DMS 273 (cell line): Measurements from ENCODE around the gene GTF2F1.
"Not testable (repeated sequence)": the region's sequence is repeated elsewhere in the genome, so short reads cannot be mapped to it uniquely, and the experiment has no call there.

Source experiments
- DNase-seq: peaks from one replicate; lab custom pipeline; 2025; ENCODE audit not compliant: unreplicated experiment; lab: John Stamatoyannopoulos, UW

Gene GTF2F1, protein sequence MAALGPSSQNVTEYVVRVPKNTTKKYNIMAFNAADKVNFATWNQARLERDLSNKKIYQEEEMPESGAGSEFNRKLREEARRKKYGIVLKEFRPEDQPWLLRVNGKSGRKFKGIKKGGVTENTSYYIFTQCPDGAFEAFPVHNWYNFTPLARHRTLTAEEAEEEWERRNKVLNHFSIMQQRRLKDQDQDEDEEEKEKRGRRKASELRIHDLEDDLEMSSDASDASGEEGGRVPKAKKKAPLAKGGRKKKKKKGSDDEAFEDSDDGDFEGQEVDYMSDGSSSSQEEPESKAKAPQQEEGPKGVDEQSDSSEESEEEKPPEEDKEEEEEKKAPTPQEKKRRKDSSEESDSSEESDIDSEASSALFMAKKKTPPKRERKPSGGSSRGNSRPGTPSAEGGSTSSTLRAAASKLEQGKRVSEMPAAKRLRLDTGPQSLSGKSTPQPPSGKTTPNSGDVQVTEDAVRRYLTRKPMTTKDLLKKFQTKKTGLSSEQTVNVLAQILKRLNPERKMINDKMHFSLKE

DNA sequence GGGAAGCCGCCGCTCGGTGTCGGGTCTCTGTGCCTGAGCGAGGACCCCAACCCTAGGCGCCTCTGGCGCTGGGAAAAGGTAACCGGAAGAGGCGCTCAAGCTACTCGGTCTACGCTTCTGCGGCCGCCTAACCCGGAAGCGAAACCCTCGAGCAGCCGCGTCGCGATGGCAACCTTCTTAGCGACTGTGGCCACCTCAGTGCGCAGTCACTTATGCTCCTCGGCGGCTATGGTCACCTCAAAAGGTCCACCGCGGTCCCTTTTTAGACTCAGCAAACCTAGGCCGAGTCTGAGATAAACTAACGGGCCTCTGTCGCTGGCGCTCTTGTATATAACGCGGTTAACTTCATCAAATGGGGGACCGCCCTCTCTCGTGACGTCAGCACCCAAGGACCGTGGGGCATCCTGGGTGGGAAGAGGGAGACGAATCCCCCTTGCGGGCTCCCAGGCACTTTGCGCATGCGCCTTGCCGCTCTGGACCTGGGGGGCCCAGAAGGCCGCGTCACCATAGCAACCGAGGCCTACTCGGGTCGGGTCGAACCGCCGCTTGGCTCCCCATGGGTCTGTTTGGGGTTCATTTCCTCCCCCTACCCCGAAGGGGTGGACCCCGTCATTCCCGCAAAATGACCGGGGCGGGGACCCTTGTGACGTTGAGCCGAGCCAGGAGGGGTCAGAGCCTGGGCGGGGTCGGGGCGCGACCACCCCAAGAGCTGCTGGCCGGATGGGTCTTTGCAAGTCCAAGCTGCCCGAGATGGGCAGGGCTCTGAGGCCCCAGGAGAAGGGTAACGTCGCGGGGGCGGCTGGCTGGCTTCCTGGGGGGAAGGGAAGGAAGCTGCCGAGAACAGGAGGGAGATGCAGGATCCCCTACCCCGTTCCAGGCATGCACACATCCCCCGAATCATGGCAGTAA, at the start of gene GTF2F1:
GTF2F1 (minus strand) TSS at position 91 of the 909 bp plus-strand sequence. CDS start 169 bp downstream, outside the sequence.
- peak; percentile 97 for DNase-seq

DNA sequence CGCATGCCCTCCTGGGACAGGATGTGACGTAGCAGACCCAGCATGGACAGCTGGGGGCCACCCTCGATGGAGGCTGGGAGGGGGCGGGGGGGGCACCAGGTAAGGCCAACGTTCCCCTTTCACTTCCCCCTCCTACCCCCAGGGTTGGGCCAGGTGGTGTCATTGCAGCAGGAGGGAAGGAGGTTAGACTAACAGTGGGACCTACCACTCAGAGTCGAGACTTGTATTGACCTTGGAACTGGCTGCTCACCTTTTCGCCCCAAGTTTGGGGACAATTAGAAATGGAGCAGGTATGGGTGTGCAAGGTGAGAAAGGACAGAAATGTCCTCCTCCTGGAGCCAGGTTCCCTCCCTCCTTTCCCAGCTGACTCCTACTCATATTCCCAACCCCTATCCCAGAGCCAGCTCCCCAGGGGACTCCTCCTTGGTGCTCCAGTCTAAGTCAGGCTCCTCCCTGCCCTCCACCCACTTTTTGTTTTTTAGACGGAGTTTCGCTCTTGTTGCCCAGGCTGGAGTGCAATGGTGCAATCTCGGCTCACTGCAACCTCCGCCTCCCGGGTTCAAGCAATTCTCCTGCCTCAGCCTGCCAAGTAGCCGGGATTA, 49.2 kb upstream of the GTF2F1 start:
- no peak for DNase-seq

DNA sequence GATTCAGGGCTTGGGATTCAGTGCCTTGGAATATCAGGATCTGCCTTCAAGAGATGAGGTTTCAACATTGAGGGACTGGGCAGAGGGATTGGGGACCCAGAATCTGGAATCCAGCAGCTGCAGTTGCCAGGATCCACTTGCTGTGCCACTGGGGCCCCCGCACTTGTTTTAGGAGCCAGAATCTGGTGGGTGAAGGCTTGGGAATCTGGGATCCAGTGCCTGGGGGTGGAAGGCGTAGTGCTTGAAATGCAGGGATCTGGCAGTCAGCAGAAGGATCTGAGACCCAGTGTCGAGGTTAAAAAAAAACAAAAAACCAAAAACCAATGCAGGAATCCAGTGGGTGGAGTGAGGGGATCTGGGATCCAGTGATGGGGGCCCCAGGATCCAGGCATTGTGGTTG, 47.9 kb upstream of the GTF2F1 start:
- DNase-seq: no peak

DNA sequence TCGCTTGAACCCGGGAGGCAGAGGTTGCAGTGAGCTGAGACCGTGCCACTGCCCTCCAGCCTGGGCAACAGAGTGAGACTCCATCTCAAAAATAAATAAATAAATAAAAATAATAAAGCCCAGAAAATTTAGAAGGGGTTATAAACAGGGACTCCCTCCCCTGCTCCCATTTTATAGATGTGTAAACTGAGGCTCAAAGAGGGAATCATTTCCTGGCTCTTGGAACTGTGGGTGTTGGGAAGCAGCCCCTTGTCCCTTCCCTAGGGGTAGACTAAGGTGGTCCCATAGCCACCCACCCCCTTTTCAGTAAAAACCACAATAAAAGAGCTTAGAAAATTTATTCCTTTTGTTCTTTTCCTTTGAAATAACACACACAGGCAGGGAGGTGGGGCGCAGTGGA, 46.8 kb upstream of the GTF2F1 start:
- no peak for DNase-seq

DNA sequence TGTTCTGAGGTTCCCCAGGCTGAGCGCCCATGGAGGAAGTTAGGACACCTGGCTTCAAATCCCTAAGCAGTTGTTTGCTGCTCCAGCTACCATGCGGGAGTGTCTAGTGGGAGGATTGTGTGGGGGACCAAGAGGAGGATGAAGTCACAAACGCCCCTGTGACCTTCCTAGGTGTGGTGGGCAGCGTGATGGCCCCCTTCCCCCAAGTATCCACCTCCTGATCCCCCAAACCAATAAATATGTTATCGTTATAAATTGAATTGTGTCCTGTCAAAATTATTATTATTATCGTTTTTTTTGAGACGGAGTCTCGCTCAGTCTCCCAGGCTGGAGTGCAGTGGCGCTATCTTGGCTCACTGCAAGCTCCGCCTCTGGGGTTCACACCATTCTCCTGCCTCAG, 40.7 kb upstream of the GTF2F1 start, which contains the start of gene SLC25A41:
SLC25A41 (minus strand) TSS at position 101 of the 400 bp plus-strand sequence; CDS start at position 31, 70 bp downstream.
- no peak for DNase-seq

DNA sequence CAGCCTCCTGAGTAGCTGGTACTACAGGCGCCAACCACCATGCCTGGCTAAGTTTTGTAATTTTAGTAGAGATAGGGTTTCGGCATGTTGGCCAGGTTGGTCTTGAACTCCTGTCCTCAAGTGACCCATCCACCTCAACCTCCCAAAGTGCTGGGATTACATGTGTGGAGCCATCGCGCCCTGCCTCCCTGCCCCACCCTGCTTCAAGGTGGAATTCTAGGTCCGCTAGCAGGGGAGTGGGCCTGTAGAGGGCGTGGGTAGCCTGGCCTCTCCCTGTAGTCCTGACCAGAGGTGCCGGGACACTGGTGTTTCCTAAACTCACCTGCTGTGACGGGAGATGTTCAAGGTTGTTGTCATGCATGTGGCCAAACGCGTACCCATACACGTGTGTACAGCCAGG, 40.2 kb upstream of the GTF2F1 start:
- no peak for DNase-seq

DNA sequence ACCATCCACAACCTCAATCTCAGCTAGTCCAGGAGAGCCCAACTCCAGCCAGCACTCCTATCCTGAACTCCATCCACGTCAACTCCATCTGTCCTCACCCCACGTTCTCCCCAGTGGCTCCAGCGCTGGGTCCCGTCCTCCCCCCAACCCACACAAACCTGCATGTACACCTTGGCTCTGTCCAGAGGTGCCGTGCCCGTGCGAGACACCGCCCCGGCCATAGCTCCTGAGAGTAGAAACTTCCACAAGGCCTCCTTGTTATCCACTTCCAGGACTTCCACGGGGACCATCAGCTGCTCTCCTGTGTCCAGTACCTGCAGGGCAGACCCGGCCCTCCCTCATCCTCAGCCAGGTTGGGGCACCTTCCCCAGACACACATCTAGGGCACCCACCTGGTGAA, 38.9 kb upstream of the GTF2F1 start:
- DNase-seq: no peak

DNA sequence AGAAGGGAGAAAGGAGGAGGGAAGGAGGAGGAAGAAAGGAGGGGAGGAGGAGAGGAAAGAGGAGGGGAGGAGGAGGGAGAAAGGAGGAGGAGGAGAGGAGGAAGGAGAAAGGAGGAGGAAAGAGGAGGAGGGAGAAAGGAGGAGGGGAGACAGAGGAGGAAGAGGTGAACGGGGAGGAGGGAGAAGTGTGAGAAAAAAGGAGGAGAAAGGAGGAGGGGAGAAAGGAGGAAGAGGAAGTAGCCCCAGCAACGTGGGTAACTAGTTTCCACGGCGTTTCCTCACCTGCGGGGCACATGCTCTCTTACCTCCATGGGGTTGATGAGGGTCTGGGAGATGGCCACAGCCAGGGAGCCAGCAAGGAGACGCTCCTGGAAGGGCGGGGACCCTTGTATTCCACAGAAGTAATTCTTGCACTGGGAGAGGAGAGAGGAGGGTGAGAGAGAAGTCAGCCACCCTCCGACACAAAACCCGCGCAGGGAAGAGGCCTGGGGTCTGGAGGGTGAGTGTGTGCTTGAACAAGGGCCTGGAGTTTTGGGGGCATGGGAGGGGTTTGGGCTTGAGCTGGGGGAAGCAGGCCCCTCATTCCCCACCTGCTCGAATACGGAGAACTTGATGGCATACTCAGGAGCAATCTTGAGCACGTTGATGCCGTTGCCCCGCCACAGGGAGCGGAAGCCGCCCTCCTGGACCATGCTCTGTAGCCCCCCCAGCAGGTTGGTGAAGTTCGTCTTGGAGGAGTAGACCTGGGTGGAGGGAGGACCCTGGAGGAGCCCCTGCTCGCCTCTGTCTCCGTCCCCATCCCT, 36.7 kb upstream of the GTF2F1 start:
- peak; percentile 33 for DNase-seq

DNA sequence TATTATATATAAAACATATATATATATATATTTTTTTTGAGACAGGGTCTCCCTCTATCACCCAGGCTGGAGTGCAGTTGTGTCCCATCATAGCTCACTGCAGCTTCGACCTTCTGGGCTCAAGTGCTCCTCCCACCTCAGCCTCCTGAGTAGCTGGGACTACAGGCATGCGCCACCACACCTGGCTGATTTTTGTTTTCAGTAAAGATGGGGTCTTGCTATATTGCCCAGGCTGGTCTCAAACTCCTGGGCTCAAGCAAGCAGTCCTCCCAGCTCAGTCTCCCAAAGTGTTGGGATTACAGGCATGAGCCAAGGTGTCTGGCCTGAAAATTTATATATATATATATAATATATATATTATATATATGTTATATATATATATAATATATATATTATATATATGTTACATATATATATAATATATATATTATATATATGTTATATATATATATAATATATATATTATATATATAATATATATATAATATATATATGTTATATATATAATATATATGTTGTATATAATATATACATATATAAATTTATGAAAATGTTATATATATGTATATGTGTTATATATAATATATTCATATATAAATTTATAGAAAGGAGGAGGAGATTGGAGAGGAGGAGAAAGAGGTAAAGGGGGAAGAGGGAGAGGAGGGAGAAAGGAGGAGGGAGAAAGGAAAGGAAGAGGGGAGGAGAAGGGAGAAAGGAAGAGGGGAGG, 35.9 kb upstream of the GTF2F1 start:
- DNase-seq: not testable (repeated sequence)

DNA sequence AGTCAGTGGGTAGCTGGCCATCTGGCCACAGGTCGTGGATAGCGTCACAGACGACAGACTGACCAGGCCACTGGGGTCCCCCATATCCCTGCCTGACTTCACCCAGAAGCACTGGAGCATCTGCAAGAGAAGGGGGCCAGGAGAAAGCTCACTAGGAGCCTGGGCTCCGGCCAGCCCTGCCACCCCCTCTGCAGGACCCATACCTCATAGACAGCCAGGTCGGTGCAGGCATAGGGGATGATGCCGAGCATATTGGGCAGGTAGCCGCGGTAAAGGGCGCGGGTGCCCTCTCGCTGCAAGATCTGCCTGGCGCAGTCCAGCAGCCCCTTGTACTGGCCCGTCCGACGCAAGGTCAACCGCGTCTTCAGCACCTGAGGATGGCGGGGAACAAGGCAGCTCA, 34.2 kb upstream of the GTF2F1 start:
- no peak for DNase-seq

DNA sequence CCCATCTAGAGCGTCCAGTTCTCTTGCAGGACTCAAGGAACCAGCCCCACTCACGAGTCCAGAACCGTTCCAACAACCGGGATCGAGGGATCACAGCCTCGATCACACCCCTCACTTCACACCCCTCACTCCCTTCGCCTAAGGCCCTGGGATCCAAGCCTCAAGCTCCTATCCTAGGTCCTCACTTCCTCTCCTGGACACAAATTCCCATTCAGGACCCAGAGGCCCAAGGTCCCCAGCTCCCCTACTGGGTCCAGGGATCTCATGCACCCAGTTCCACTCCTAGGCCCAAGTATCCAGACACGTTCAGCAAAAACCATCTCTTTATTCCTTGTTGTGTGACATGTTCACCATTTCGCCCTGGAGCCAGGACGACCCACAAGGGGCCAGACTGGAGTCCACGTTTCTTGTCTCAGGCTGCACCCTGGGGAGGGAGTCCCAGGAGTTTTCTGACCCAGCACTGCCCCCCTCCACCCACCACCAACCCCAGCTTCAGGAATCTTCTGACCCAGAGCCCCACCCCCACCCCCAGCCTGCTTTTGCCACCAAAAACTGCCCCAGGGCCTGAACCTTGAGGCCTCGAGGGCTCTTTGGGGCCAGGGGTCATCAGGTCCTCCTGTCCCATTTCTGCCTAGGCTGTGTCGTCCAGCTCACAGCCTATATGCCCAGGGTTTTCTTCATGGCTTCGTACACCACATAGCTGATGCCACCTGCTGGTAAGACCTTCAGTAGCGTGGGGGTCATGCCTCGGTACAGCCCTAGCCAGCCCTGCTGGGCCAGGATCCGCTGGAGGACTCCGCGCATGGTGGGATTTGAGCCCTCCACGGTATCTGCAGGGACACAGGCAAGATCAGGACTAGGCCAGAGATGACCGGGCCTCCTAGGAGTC, 33.0 kb upstream of the GTF2F1 start:
- no peak for DNase-seq

DNA sequence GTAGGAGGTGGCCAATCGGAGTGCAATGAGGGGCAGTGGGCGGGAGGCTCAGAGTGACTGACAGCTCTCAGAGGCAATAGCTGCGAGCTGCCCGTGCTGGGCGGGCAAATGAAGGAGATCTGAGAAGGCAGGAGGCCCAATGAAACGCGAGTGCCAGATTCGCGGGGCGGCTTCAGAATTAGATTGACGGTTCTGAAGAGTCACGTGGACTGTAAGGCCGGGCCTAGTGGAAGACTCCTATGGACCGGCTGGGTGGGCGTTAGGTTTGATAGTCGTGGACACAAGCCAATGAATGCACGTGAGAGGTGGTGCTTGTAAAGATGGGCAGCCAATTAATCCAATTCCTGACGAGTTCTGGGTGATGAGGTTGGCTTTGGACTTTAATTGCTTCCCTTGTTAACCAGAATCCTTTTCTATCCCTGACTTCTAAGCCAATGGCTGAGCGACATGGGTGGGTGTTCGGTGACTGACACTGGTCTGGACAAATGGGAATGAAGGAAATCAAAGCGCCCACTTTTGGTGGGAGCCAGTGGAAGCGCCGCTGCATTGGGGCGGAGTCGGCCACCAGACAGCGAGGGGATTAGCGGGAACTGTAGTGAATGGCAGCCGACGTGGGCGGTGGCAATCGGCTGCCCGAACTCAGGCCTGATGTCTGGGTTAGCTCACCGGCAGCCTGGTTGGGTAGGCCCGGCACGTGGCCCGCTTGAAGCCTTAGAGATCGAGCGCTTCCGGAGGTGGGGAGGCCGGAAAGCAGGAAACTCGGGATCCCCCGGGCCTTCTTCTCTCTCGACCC, 32.2 kb upstream of the GTF2F1 start:
- peak; percentile 100 for DNase-seq

DNA sequence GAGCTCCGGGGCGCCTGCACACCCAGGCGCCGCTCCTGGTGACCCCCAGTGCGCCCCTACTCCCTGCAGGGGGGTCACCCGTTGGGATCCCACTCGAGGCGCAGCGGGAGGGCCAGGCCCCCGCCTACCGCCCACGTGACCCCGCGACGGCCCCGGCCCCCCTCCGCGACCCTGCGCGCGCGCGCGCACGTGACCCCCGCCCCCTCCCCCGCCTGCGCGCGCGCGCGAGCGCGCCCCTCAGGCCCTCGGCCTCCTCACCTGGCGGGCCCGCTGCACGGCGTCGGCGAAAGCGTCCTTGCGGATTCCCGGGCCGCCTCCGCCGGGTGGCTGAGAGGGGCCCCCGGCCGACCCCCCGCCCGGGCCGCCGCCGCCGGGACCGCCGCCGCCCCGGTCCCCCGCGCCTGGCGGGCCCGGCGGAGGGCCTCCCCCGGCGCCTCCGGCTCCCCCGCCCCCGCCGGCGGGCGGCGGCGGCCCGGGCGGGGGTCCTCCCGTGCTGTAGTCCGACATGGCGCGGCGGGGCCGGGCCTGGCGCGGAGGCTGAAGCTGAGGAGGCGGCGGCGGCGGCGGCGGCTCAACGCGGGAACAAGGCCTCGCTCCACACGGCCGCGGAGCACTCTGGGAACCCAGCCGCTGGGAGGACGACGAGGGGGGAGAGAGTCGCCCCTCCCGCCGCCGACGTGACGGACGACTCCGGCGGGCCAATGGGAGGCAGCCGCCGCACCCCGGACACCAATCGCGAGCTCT, 31.4 kb upstream of the GTF2F1 start, which contains the start of gene KHSRP:
KHSRP (minus strand) TSS at position 617 of the 744 bp plus-strand sequence; CDS start at position 507, 110 bp downstream.
- peak; percentile 68 for DNase-seq

DNA sequence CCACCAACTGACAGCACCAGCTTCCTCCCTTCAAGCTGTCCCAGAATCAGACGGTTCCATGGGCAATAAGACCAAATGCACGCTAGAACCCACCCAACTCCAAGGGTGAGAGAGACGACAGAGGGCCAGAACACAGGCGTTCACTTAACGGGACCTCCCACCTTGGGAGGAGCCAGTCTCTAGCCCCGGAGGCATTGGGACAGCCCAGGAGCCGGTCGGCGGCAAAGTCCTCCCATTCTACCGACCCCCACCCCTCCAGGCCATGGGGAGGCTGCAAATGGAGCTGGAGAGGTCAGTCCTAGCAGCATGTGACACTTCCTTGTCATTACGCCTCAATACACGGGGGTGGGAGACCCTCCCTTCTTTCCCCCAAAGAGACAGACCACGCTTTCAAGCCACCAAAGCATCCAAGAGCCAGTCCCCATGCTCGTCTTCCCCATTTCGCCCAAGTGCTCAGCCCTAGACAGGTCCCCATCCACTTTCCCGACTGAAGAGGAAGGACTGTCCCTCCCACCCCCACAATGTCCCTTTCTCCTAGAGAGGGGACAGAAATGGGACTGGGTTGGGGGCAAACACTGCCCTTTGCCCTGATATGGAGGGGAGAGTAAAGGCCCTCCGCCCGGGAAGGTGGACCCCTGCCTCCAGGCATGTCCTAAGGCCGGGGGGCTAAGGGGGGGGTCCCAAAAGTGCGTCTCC, 30.7 kb upstream of the GTF2F1 start:
- peak; percentile 77 for DNase-seq

DNA sequence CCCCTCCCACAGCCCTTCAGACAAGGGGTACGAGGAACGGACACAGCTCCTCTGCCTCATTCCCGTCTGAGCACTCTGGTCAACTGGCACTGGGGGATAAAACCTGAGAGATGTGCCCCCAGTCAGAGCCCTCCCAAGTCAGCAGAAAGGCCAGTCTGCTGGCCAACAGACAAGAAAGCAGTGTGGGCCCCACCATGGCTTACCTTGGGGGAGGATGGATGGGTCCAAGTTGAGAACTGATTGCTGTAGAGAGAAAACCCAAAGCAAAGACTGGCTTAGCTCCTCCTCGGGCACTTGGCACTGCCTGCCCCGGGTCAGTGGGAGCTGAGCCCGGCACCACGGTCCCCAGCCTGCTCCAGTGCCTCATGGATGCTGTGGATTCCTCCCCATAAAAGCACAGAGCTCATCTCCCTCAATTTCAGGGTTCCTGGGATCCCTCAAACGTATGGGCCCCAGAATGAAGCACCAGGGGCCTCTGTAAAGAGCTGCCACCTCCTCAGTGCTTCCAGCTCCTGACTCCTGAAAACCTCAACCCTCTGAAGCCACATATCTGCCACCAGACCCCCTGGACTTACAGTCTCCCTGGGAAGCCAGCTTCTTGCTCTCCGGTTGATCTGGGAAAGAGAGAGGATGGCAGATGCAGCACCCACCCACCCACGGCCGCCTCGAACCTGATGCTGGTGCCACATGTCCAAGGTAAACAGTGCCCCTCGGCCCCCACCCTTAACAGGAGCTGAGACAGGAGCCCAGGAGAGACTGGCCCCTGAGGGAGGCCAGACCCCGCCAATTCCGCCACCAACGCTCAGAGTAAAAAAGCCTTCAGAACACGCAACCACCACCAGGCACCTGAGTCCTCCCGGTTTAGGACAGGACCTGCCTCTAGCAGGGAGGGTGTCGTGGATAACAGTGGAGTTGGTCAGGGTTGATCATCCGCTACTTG, 28.4 kb upstream of the GTF2F1 start:
- no peak for DNase-seq
